Stomach (tissue), 4 donors: ENCODE results near the gene REEP2.

ENCODE experiments used
- POLR2A ChIP-seq, 4 donors: fragments of 450-650 bp; IDR thresholded peaks; one replicate each; pipeline ENCODE4 v1.6.1; 2016; ENCODE audit warnings: antibody characterized with exemption in 4 of 4, control low read depth in 2 of 4, mild to moderate bottlenecking in 1 of 4, moderate library complexity in 1 of 4
- POLR2AphosphoS5 ChIP-seq, 3 donors: sonication (generic); formaldehyde crosslinking; IDR thresholded peaks; one replicate each; pipeline ENCODE4 v1.6.1; 2016; ENCODE audit warnings: antibody characterized with exemption in 3 of 3
- TF ChIP-seq, protein P1 (sequence below), 7 experiments: fragments of 450-650 bp in 4 of 7; fragments of 200-600 bp in 3 of 7; sonication (generic) in 3 of 7; IDR thresholded peaks; one replicate each; pipeline ENCODE4 v1.5.1; 2016 to 2019; ENCODE audit warnings: antibody characterized with exemption in 7 of 7, control low read depth in 2 of 7, mild to moderate bottlenecking in 1 of 7

DNA sequence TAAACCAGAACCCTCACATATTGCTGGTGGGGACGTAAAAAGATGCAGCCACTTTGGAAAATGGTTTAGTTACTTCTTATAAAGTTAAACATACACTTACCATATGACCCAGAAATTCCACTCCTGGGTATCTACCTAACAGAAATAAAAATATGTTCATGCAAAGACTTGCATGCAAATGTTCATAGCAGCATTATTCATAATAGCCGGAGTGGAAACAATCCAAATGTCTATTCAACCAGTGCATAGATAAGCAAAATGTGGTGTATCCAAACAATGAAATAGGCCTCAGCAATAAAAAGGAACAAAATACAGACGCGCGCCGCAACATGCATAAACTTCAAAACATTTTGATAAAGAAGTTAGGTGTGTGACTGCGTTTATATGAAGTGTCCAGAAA lies 38.1 kb downstream of the REEP2 start:
- TF ChIP-seq, protein P1, sequence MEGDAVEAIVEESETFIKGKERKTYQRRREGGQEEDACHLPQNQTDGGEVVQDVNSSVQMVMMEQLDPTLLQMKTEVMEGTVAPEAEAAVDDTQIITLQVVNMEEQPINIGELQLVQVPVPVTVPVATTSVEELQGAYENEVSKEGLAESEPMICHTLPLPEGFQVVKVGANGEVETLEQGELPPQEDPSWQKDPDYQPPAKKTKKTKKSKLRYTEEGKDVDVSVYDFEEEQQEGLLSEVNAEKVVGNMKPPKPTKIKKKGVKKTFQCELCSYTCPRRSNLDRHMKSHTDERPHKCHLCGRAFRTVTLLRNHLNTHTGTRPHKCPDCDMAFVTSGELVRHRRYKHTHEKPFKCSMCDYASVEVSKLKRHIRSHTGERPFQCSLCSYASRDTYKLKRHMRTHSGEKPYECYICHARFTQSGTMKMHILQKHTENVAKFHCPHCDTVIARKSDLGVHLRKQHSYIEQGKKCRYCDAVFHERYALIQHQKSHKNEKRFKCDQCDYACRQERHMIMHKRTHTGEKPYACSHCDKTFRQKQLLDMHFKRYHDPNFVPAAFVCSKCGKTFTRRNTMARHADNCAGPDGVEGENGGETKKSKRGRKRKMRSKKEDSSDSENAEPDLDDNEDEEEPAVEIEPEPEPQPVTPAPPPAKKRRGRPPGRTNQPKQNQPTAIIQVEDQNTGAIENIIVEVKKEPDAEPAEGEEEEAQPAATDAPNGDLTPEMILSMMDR (IDR thresholded peaks at IDR 0.05): no peak
- TF ChIP-seq POLR2A (IDR thresholded peaks at IDR 0.05): no peak
- no peak for TF ChIP-seq POLR2AphosphoS5 (IDR thresholded peaks at IDR 0.05)
